ENCODE results near the gene SELENBP1.

DNA sequence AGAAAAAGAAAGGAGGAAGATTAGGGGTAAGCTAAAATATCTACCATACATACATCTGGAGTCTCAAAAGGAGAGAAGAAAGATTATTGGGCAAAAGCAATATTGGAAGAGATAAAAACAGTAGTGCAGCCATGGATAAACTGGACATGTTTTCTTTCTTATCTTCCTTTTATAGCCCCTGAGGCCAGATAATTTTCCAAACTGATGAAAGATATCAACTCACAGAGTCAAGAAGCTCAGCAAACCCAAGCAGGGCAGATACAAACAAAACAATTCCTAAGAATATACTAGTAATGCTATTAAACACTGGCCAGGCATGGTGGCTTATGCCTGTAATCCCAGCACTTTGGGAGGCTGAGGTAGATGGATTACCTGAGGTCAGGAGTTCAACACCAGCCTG is 21.1 kb upstream of the SELENBP1 start:
- TF ChIP-seq CTCF (conservative IDR thresholded peaks at IDR 0.05 in 1 of 2, IDR thresholded peaks at IDR 0.05 in 1 of 2; ENCODE audit: extremely low read depth in 1 of 2, insufficient read depth in 1 of 2, low read depth in 1 of 2, low read length in 2 of 2), result no peak
- no peak for TF ChIP-seq EZH2 (IDR thresholded peaks at IDR 0.05; ENCODE audit: borderline replicate concordance, low read length)
